Bronchial epithelial cell (primary cell): ENCODE data around the gene SMIM32. TPM values are rescaled to one million over a fixed set of nuclear protein-coding genes. Genes with fewer than 3 reads are reported as not detected.

ENCODE experiments used
- DNase-seq: peaks from one replicate; pipeline ENCODE4 v3.0.0-alpha.2; 2010; ENCODE audit warnings: low read depth
- FAIRE-seq: peaks from 2 replicates; lab custom pipeline; 2011; peaks lifted over from hg19 to GRCh38; lab: Jason Lieb, UNC
- H3K27me3 ChIP-seq: 2 replicates; pipeline ENCODE4 v1.5.1; 2011; ENCODE audit warnings: low read length; ENCODE audit not compliant: control insufficient read depth, insufficient read depth
- H3K36me3 ChIP-seq: 2 replicates; pipeline ENCODE4 v1.5.1; 2011; ENCODE audit warnings: low read length; ENCODE audit not compliant: control insufficient read depth, insufficient read depth
- H3K4me3 ChIP-seq: 2 replicates; pipeline ENCODE4 v1.5.1; 2011; ENCODE audit warnings: mild to moderate bottlenecking, low read depth, low read length, control low read depth
- total RNA-seq: library from RNA; depleted of rRNA; stranded (reverse); fragments of >200 nt; gene quantifications from 2 replicates; pipeline ENCODE4 v1.2.1, GENCODE V29; 2014
- TF ChIP-seq, protein P1 (sequence below): IDR thresholded peaks from 2 replicates; pipeline ENCODE4 v1.5.1; 2011; ENCODE audit warnings: mild to moderate bottlenecking, moderate library complexity, low read length, control low read depth, inconsistent platforms; ENCODE audit not compliant: insufficient read depth, severe bottlenecking

The SMIM32 gene
- total RNA-seq, 1 donor from 2014 or later: not detected

GRCh38 chr5:136212252-136212721 is 19.3 kb upstream of the SMIM32 start:
- H3K36me3 ChIP-seq: no peaks in the 10 kb centered on the region
- H3K4me3 ChIP-seq: no peak overlapping the region
- peak; percentile 42 for DNase-seq
- TF ChIP-seq, protein P1, sequence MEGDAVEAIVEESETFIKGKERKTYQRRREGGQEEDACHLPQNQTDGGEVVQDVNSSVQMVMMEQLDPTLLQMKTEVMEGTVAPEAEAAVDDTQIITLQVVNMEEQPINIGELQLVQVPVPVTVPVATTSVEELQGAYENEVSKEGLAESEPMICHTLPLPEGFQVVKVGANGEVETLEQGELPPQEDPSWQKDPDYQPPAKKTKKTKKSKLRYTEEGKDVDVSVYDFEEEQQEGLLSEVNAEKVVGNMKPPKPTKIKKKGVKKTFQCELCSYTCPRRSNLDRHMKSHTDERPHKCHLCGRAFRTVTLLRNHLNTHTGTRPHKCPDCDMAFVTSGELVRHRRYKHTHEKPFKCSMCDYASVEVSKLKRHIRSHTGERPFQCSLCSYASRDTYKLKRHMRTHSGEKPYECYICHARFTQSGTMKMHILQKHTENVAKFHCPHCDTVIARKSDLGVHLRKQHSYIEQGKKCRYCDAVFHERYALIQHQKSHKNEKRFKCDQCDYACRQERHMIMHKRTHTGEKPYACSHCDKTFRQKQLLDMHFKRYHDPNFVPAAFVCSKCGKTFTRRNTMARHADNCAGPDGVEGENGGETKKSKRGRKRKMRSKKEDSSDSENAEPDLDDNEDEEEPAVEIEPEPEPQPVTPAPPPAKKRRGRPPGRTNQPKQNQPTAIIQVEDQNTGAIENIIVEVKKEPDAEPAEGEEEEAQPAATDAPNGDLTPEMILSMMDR: peak; percentile 93
- H3K27me3 ChIP-seq: peaks cover 3% of the 10 kb centered on the region
- FAIRE-seq: peak; percentile 87

DNA sequence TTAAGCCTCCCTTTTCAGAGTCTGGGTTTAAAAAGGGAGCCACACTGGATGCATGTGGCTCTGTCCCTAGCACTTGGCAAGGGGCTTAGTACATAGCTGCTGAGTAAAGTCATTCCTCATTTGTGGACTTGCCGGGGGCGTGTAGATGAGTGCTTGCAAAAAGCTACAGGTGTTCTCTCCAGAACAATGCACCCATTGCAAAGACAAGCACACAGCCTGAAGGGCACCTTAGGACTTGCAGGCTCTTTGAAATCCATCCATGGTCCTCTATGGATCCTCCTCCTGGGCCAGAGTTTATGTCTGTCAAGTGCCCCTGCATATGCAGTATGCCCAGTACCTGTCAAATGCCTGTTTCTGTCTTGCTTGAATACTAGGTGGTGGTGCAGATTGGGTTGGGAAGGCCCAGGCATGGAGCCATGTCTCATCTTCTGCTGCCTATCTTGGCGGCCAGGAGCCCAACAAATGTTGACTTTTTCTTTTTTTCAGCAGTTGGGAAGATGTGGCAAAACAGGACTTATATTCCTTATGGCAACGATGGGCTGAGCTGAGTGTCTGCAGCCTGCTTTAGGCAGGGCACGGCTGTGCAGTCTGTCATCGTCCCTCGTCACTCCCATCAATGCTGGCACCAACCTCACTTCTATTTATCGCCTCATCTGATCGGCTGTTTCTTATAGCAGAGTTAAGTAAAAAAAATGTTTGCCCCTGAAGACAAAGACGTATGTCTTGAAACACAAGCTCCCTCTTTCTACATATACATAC is 18.5 kb upstream of the SMIM32 start:
- FAIRE-seq (no peak), DNase-seq (no peak)
- peaks cover 3% of the 10 kb centered on the region for H3K27me3 ChIP-seq
- TF ChIP-seq, protein P1: no peak
- no peak overlapping the region for H3K4me3 ChIP-seq
- no peaks in the 10 kb centered on the region for H3K36me3 ChIP-seq

DNA sequence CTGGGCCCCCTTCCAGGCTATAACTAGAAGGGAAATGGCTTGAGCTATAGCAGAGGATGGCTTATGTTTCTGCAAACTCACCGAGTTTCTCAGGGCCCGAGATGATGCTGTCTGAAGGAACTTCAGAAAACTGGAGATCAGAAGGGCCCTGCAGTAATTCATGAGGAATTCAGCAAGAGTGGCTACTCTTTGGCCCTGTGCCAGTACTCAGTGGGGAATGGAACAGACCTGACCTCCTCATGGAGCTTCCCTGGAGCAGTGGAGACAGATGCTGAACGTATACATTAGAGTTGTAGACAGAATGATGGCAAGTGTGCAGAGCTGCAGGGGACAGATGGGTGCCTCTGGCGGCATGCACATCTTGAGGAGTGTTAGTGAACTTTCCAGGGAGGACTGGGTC is 17.3 kb upstream of the SMIM32 start:
- FAIRE-seq (peak; percentile 50), DNase-seq (no peak)
- no peaks in the 10 kb centered on the region for H3K36me3 ChIP-seq
- peaks cover 3% of the 10 kb centered on the region for H3K27me3 ChIP-seq
- H3K4me3 ChIP-seq: no peak overlapping the region
- TF ChIP-seq, protein P1: no peak

DNA sequence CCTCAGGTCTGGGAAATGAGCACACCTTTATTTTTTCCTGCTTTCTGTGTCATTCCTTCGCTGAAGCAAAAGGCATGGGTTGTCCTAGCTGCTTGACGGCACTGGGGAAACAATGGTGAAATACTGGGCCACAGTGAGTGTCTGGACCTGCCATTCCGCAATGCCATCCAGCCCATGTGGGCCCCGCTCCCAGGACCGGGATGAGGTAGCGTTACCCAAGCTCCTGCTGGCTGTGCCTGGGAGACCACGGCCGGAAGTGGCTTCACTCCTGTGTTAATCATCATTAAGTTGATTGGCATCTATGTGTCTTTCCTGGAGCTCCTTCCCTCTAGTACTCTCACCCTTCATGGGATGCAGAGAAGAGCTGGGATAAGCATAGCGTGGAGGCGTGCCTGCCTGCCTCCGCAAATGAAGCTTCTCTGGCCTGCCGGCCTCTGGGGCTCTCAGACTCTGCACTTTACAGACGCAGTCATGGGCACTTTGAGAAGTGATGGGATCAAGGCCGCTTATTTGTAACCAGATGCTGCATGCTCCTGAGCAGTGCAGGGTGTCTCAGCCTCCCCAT is 16.5 kb upstream of the SMIM32 start:
- no peaks in the 10 kb centered on the region for H3K36me3 ChIP-seq
- peaks cover 3% of the 10 kb centered on the region for H3K27me3 ChIP-seq
- peak; percentile 75 for FAIRE-seq
- no peak for DNase-seq
- no peak overlapping the region for H3K4me3 ChIP-seq
- TF ChIP-seq, protein P1: no peak

DNA sequence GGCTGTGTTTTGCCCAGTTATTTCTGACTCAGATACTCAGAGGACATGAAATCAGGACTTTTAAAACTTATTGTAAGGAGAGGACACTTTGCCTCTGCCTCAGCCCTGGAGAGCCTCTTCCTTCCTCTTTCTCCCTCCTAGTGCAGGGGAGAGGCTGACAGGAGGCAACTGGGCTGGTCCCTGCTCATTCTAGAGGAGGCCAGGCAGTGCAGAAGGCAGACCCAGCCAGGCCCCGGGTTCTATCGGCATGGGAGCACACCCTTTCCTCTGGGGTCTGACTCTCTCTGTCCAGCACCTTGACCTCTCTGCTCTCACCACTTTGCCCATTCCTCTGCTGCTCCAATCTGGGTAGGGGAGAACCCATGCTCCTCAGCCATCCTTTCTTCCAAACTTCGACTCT is 16.0 kb upstream of the SMIM32 start:
- H3K4me3 ChIP-seq: no peak overlapping the region
- H3K27me3 ChIP-seq: peaks cover 3% of the 10 kb centered on the region
- H3K36me3 ChIP-seq: no peaks in the 10 kb centered on the region
- TF ChIP-seq, protein P1: no peak
- no peak for DNase-seq
- FAIRE-seq: no peak

- TF ChIP-seq, protein P1: no peak
- FAIRE-seq: peak; percentile 68
- H3K4me3 ChIP-seq: no peak overlapping the region
- no peaks in the 10 kb centered on the region for H3K36me3 ChIP-seq
- H3K27me3 ChIP-seq: peaks cover 1% of the 10 kb centered on the region
- DNase-seq: no peak
Observed at GRCh38 chr5:136207631-136208030, 14.7 kb upstream of the SMIM32 start.
